ENCODE data around the gene TRIM54. TPM values are rescaled to one million over a fixed set of nuclear protein-coding genes. Genes with fewer than 3 reads are reported as not detected.

Gene TRIM54
- 0.10 TPM in 1 of 2 replicates, not detected in the other for total RNA-seq

- intact Hi-C loops (cut with micrococcal nuclease), result loop anchor here (2.0 kb wide), 1 partner anchor 21 kb away; no protein-coding TSS in a partner anchor
Measured at GRCh38 chr2:27281855-27282559, at the start of gene TRIM54. Gene TRIM54 (plus strand): TSS chr2:27282429. CDS start chr2:27282732, 303 bp downstream.

DNA sequence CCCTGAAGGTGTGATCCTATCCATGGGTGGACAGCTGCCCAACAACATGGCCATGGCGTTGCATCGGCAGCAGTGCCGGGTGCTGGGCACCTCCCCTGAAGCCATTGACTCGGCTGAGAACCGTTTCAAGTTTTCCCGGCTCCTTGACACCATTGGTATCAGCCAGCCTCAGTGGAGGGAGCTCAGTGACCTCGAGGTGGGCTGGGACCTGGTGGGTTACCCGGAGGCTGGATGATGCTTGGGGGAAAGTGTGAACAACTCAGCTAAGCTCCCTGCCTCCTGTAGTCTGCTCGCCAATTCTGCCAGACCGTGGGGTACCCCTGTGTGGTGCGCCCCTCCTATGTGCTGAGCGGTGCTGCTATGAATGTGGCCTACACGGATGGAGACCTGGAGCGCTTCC, 48.9 kb upstream of the TRIM54 start:
- intact Hi-C loops (cut with micrococcal nuclease), result no loop called here

DNA sequence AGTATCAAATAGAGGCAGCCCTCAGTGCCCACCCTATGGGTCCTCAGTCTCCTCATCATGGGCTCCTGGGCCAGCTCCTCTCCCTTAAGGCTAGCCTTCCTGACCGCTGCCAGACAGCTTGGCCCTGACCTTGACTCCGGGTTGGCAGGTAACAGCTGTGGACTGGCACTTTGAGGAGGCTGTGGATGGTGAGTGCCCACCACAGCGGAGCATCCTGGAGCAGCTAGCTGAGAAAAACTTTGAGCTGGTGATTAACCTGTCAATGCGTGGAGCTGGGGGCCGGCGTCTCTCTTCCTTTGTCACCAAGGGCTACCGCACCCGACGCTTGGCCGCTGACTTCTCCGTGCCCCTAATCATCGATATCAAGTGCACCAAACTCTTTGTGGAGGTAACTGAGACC, 46.1 kb upstream of the TRIM54 start:
- intact Hi-C loops (cut with micrococcal nuclease), result no loop called here

- intact Hi-C loops (cut with micrococcal nuclease), result no loop called here
Measured at GRCh38 chr2:27236626-27237025, 45.6 kb upstream of the TRIM54 start.

DNA sequence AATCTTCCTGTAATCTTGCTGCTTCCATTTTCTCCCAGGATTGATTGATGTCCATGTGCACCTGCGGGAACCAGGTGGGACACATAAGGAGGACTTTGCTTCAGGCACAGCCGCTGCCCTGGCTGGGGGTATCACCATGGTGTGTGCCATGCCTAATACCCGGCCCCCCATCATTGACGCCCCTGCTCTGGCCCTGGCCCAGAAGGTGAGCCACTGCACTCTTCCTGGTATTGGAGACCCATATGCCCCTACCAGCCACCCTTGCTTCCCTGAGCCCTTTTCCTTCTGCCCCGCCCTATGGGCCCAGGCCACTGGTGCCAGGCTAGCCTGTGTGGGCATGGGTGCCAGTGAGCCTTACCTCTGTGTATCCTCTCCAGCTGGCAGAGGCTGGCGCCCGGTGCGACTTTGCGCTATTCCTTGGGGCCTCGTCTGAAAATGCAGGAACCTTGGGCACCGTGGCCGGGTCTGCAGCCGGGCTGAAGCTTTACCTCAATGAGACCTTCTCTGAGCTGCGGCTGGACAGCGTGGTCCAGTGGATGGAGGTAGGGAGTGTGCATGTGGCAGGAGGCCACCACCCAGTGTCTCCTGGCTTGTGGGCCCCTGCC, 44.8 kb upstream of the TRIM54 start:
- intact Hi-C loops (cut with micrococcal nuclease), result no loop called here

DNA sequence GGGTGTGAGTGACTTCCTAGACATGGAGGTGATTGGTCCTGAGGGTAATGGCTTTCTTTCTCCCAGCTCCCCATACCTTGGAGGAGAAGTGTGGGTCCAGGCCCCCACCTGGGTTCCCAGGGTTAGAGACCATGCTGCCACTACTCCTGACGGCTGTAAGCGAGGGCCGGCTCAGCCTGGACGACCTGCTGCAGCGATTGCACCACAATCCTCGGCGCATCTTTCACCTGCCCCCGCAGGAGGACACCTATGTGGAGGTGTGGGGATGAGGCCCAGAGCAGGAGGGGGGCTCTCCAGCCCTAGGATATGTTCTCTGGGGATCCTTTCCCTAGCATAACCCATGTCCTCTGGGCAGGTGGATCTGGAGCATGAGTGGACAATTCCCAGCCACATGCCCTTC, 43.3 kb upstream of the TRIM54 start:
- intact Hi-C loops (cut with micrococcal nuclease), result no loop called here

DNA sequence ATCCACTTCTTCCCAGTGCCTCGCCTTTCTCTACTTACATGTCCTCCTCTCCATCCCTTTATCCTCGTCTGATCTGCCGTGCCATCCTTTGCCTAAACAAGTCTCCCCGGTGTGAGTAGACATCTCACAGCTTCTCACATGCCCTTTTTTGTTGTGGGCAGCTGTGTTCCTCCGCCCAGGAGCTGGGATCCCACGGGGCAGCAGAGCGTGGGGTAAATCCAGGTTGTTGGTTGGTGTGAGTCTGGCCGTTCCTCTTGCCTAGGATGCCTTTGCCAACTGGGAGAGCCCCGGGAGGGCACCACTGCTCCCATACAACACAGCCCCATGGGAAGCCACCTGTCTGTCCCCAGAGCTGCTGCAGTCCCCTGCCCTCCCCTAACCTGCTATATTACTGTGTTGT, 41.8 kb upstream of the TRIM54 start:
- intact Hi-C loops (cut with micrococcal nuclease), result no loop called here

- intact Hi-C loops (cut with micrococcal nuclease), result no loop called here
Measured at GRCh38 chr2:27241761-27242613, 40.2 kb upstream of the TRIM54 start.

DNA sequence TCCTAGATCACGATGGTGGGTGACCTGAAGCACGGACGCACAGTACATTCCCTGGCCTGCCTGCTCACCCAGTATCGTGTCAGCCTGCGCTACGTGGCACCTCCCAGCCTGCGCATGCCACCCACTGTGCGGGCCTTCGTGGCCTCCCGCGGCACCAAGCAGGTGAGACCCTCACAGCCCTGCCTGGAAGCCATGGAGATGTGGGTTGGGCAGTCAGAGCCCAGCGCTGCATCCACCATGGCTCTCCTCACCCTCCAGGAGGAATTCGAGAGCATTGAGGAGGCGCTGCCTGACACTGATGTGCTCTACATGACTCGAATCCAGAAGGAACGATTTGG, 39.6 kb upstream of the TRIM54 start:
- intact Hi-C loops (cut with micrococcal nuclease), result no loop called here

- intact Hi-C loops (cut with micrococcal nuclease), result no loop called here
Measured at GRCh38 chr2:27243391-27244130, 38.7 kb upstream of the TRIM54 start.

- intact Hi-C loops (cut with micrococcal nuclease), result no loop called here
Measured at GRCh38 chr2:27245116-27245515, 37.1 kb upstream of the TRIM54 start.

- intact Hi-C loops (cut with micrococcal nuclease), result no loop called here
Measured at GRCh38 chr2:27245626-27246025, 36.6 kb upstream of the TRIM54 start.

DNA sequence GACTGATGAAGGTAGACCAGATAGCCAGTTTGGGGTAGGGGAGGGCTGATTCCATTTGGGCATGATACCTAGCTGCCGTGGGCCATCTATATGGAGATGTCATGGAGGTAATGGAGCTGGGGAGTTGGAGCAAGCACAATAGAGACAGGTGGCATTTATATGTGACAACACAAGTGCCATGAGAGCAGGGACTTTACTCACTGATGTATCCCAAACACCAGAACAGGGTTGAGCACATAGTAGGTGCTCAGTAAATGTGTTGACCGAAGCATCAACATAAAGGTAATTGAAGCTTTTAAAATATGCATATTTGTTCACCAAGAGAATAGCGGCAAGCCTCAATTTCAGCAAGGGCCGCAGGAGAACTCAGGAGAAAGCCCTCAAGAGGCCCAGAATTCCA, 34.3 kb upstream of the TRIM54 start:
- intact Hi-C loops (cut with micrococcal nuclease), result no loop called here

DNA sequence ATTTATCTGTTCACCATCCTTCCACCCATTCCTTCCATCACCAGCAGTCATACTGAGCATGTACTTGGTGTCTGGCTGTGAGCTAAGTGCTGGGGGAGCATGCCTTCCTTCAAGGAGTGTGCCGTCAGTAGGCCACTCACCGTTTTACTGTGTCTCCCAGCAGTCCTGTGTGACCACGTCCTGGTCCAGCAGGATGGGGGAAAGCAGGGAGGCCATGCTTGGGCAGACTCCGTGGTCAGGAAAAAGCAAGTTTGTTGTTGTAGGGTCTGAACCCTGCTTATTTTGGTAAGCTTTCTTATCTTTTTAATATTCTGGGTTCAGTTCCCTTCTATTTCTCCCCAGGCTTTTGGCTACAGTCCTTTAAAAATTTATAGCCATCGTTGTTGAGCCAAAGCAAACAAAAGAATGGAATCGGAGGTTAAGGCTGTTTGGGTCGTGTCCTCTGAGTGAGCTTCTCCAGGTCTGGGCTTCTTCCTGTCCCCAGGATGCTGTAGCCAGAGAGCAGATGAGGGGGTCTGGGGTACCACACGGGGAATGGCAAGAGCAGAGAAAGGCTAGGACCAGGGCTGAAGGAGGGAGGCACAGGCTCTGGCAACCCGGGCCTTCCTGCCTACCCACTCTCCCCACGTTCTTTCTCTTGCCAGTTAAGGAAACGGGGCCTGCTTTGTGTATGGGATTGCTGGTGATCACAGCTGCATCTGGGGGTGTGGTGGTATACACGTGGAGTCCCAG, 32.9 kb upstream of the TRIM54 start:
- intact Hi-C loops (cut with micrococcal nuclease), result no loop called here

DNA sequence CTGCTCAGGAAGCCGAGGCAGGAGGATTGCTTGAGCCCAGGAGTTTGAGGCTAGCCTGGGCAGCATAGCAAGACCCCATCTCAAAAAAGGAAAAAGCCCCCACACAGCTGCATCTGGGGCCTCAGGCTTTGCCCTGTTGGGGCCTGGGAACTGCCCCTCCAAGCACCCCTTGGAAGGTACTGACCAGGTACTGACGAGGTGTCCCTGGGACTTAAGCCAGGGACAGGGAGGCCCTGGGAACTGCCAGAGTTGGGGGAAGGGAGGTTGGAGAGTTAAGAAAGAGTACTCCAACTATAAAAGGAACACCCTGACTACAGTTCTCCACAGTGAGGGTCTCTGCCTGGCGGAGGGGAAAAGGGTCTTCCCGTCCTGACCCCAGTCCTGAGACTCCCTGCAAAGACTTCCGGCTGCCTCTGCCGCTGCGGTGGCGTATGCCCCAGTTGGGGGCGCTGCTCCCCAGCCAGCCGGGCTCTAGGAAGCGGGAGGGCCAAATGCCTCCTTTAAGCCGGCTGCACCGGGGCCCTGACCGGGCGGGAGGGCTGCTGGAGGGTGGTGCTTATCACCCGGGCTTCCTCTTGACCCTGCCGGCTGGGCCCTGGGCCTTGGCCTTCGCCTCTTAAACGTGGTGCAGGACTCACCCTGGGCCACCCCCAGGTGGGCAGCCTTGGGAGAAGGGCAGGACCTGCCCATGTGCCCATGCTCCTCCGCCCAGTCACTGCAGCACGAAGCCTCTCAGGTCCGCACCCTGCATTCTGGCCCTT, 32.2 kb upstream of the TRIM54 start:
- intact Hi-C loops (cut with micrococcal nuclease), result loop anchor here (1.0 kb wide), 3 partner anchors 11 to 53 kb away; no protein-coding TSS in a partner anchor

GRCh38 chr2:27250652-27251379, 31.4 kb upstream of the TRIM54 start:
- intact Hi-C loops (cut with micrococcal nuclease), result loop anchor here (1.0 kb wide), 3 partner anchors 10 to 52 kb away; no protein-coding TSS in a partner anchor

DNA sequence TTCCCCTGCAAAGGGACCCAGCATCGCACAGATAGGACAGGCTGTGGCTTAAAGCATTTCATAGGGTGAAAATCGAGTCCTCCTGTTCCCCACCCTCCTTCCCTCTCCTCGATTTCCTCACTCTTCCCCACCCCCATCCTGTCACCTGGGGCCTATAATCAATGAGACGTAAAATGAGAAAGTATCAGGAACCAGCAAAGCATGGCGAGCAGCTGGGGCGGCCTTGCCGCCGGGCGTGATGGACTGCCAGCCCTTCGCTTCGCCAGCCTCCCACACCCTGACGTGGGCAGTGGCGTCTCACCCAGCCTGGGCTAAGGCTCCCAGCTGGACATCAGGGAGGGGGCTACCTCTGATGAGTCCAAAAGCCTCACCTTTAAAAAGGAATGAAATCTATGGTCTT, 30.5 kb upstream of the TRIM54 start:
- intact Hi-C loops (cut with micrococcal nuclease), result no loop called here

DNA sequence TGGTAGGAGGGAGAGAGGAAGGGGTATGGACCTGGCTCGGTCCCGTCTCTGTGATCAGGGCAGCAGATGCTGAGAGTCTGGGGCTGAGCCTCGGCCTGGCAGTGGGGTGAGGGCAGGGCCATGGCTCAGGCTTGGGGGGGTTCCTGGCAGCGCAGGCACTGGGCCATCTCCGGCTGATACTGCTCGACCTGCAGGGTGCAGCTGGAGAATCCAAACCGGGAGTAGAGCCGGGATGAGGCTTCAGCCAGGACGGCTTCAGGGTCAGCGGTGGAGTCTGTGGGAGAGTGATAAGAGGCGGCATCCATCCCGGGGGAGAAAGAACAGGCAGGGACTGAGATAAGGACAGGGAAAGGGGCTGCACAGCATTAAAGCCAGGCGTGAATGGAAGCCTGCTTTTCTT, 27.0 kb upstream of the TRIM54 start:
- intact Hi-C loops (cut with micrococcal nuclease), result no loop called here

GRCh38 chr2:27255660-27256059, 26.6 kb upstream of the TRIM54 start:
- intact Hi-C loops (cut with micrococcal nuclease), result no loop called here

Data from T-helper 1 cell treated with Interleukin-12 subunit alpha and Interleukin-12 subunit beta and Interleukin-4 antibody, amounts not matched to agents 30 ng/mL and 1 ng/mL, for 36 hours (primary cell).